Loucy (cell line): ENCODE measurements around the gene SND1.

Experiments
- CTCF ChIP-seq: fragments of 200-600 bp; sonication (generic); conservative IDR thresholded peaks from 2 replicates; pipeline ENCODE4 v1.5.1; 2014; ENCODE audit warnings: mild to moderate bottlenecking, antibody characterized with exemption, low read length
- EZH2phosphoT487 ChIP-seq: fragments of 200-600 bp; IDR thresholded peaks from 2 replicates; pipeline ENCODE4 v1.6.1; 2018; ENCODE audit warnings: antibody characterized with exemption, mild to moderate bottlenecking, moderate library complexity, borderline replicate concordance

- TF ChIP-seq EZH2phosphoT487, result no peak
- no peak for TF ChIP-seq CTCF
These were observed 193.7 kb downstream of the SND1 start for GRCh38 chr7:127845522-127846214.
